Measurements from ENCODE around the gene IQCN. TPM values are rescaled to one million over a fixed set of nuclear protein-coding genes. Genes with fewer than 3 reads are reported as not detected.

Gene IQCN
- total and polyA plus RNA-seq, 10 of the 15 experiments (the other 5 are each of a cell fraction or from before 2014, with no cell fraction given) = 0.01 to 0.54 (median 0.23) TPM; not detected in 3

GRCh38 chr19:18283338-18283737 is 9.1 kb upstream of the IQCN start (continued):
- TF ChIP-seq BRCA1 (IDR thresholded peaks at IDR 0.05; ENCODE audit: low read depth, low read length) (no peak), STAT1 (conservative IDR thresholded peaks at IDR 0.05) (no peak), SRF (IDR thresholded peaks at IDR 0.05; ENCODE audit: low read depth in 2 of 2, low read length in 2 of 2) (no peak), CBFB (IDR thresholded peaks at IDR 0.05; ENCODE audit: low read depth) (no peak), NR2F1 (conservative IDR thresholded peaks at IDR 0.05) (no peak), CUX1 (IDR thresholded peaks at IDR 0.05; ENCODE audit: insufficient replicate concordance, low read depth, low read length) (no peak), ESRRA (IDR thresholded peaks at IDR 0.05; ENCODE audit: low read length) (no peak), IRF3 (IDR thresholded peaks at IDR 0.05) (no peak)
